ENCODE measurements around the gene ROBO3. TPM values are rescaled to one million over a fixed set of nuclear protein-coding genes. Genes with fewer than 3 reads are reported as not detected.

ROBO3 gene
- total RNA-seq, 2 experiments from 2014 or later, result 17.9 to 23.7 TPM

Other genes with a start within 250 kb of the ROBO3 start
- gene TBRG1, start 242.6 kb upstream of the ROBO3 start, total RNA-seq, result 10 to 100 TPM; 37.8 to 38.2 TPM
- gene SIAE, start 191.7 kb upstream of the ROBO3 start, total RNA-seq, result 1 to 10 TPM; 4.5 to 6.9 TPM
- 1 to 10 TPM; 3.4 to 4.7 TPM for gene SPA17, start 191.5 kb upstream of the ROBO3 start, total RNA-seq
- gene NRGN, start 125.5 kb upstream of the ROBO3 start, total RNA-seq, result 1 to 10 TPM; 7.8 to 8.1 TPM
- under 1 TPM; 0.18 to 0.31 TPM for gene VSIG2, start 113.2 kb upstream of the ROBO3 start, total RNA-seq
- gene ESAM, start 103.1 kb upstream of the ROBO3 start, total RNA-seq, result 1 to 10 TPM; 1.1 TPM
- gene MSANTD2, start 65.0 kb upstream of the ROBO3 start, total RNA-seq, result 1 to 10 TPM; 7.2 TPM
- gene ROBO4, start 32.4 kb downstream of the ROBO3 start, total RNA-seq, result not detected
- gene HEPN1, start 53.8 kb downstream of the ROBO3 start, total RNA-seq, result not detected
- not detected for gene HEPACAM, start 70.6 kb downstream of the ROBO3 start, total RNA-seq
- gene CCDC15, start 88.8 kb downstream of the ROBO3 start, total RNA-seq, result 1 to 10 TPM; 4.3 to 4.5 TPM
- gene SLC37A2, start 197.9 kb downstream of the ROBO3 start, total RNA-seq, result under 1 TPM; 0.47 to 0.50 TPM
- gene TMEM218, start 246.2 kb downstream of the ROBO3 start, total RNA-seq, result 10 to 100 TPM; 16.6 to 18.1 TPM

All from activated naive CD8-positive, alpha-beta T cell treated with anti-CD3 and anti-CD28 coated beads for 36 hours (primary cell).